DND-41 (cell line): ENCODE measurements around the gene LTB4R.

Experiments
- ATAC-seq: fragments of 200-7000 bp; cut with Tn5 transposase; 3 replicates; pipeline ENCODE4 v1.9.1; 2021; ENCODE audit warnings: low read depth; ENCODE audit not compliant: insufficient read depth
- DNase-seq: peaks from one replicate; pipeline ENCODE4 v3.0.0-alpha.2; 2020
- H2AFZ ChIP-seq: 2 replicates; pipeline ENCODE4 v1.6.0; 2012; ENCODE audit warnings: low read depth, low read length
- H3K27ac ChIP-seq: 2 replicates; pipeline ENCODE4 v1.5.1; 2012; ENCODE audit warnings: low read length, inconsistent platforms
- H3K27me3 ChIP-seq: fragments of 200-600 bp; sonication (generic); 2 replicates; pipeline ENCODE4 v1.6.0; 2012; ENCODE audit warnings: low read length, mild to moderate bottlenecking, inconsistent platforms; ENCODE audit not compliant: insufficient read depth, poor library complexity
- H3K36me3 ChIP-seq: 2 replicates; pipeline ENCODE4 v1.5.1; 2012; ENCODE audit warnings: low read length, inconsistent platforms; ENCODE audit not compliant: insufficient read depth
- H3K4me1 ChIP-seq: 2 replicates; pipeline ENCODE4 v1.5.1; 2012; ENCODE audit warnings: mild to moderate bottlenecking, low read length; ENCODE audit not compliant: insufficient read depth
- H3K4me2 ChIP-seq: 2 replicates; pipeline ENCODE4 v1.6.0; 2012; ENCODE audit warnings: mild to moderate bottlenecking, moderate library complexity, low read length, inconsistent platforms; ENCODE audit not compliant: insufficient read depth
- H3K4me3 ChIP-seq, 2 experiments: fragments of 200-600 bp in 1 of 2; shearing (Covaris generic) in 1 of 2; 2 replicates each; pipeline ENCODE4 v1.5.1; 2012 to 2016; ENCODE audit warnings: inconsistent platforms in 2 of 2, low read length in 2 of 2, mild to moderate bottlenecking in 2 of 2, low read depth in 1 of 2, moderate library complexity in 1 of 2
- H3K79me2 ChIP-seq: 2 replicates; pipeline ENCODE4 v1.6.0; 2012; ENCODE audit warnings: low read length, inconsistent platforms; ENCODE audit not compliant: insufficient read depth
- H3K9ac ChIP-seq: 2 replicates; pipeline ENCODE4 v1.6.0; 2012; ENCODE audit warnings: low read depth, mild to moderate bottlenecking, inconsistent platforms, low read length, moderate library complexity
- H3K9me3 ChIP-seq: 2 replicates; pipeline ENCODE4 v1.5.1; 2012; ENCODE audit warnings: low read length, moderate library complexity, mild to moderate bottlenecking, inconsistent platforms; ENCODE audit not compliant: insufficient read depth, severe bottlenecking
- H4K20me1 ChIP-seq: 2 replicates; pipeline ENCODE4 v1.6.0; 2012; ENCODE audit warnings: low read length; ENCODE audit not compliant: insufficient read depth
- CTCF ChIP-seq: IDR thresholded peaks from 2 replicates; pipeline ENCODE4 v1.5.1; 2012; ENCODE audit warnings: borderline replicate concordance, low read length, moderate library complexity, mild to moderate bottlenecking; ENCODE audit not compliant: poor library complexity, severe bottlenecking; ENCODE audit errors: extremely low read depth
- EZH2 ChIP-seq: IDR thresholded peaks from 3 replicates; pipeline ENCODE4 v1.6.1; 2012; ENCODE audit warnings: borderline replicate concordance, low read depth, mild to moderate bottlenecking, moderate library complexity, low read length, inconsistent platforms; ENCODE audit not compliant: severe bottlenecking

The LTB4R gene

GRCh38 chr14:24321212-24321975 is 10.1 kb downstream of the LTB4R start:
- H3K9ac ChIP-seq, result no peak overlapping the region
- no peak overlapping the region for H2AFZ ChIP-seq
- no peak for TF ChIP-seq EZH2
- no peak overlapping the region for H3K27ac ChIP-seq
- no peaks in the 10 kb centered on the region for H3K79me2 ChIP-seq
- DNase-seq (no peak), ATAC-seq (no peak)
- H3K4me1 ChIP-seq, result no peaks in the 10 kb centered on the region
- H3K27me3 ChIP-seq, result no peaks in the 10 kb centered on the region
- H4K20me1 ChIP-seq, result no peaks in the 10 kb centered on the region
- no peaks in the 10 kb centered on the region for H3K9me3 ChIP-seq
- H3K4me3 ChIP-seq, result no peak overlapping the region
- no peak overlapping the region for H3K4me2 ChIP-seq
- no peaks in the 10 kb centered on the region for H3K36me3 ChIP-seq

GRCh38 chr14:24322672-24323071 is 11.4 kb downstream of the LTB4R start:
- Histone ChIP-seq H3K27ac (no peak overlapping the region), H3K9ac (no peak overlapping the region), H3K36me3 (no peaks in the 10 kb centered on the region), H4K20me1 (no peaks in the 10 kb centered on the region), H3K79me2 (no peaks in the 10 kb centered on the region), H3K27me3 (no peaks in the 10 kb centered on the region), H3K9me3 (no peaks in the 10 kb centered on the region), H3K4me1 (peaks cover 6% of the 10 kb centered on the region; the same call in 1 of the 2 replicates), H3K4me3 (no peak overlapping the region), H3K4me2 (no peak overlapping the region), H2AFZ (no peak overlapping the region)
- ATAC-seq (no peak), DNase-seq (no peak)
- no peak for TF ChIP-seq CTCF

GRCh38 chr14:24323341-24323740 is 12.0 kb downstream of the LTB4R start:
- H3K9ac ChIP-seq, result no peak overlapping the region
- TF ChIP-seq EZH2 (no peak), CTCF (no peak)

GRCh38 chr14:24324024-24324423 is 12.7 kb downstream of the LTB4R start:
- Histone ChIP-seq H3K4me3 (no peak overlapping the region), H3K36me3 (no peaks in the 10 kb centered on the region), H3K79me2 (no peaks in the 10 kb centered on the region), H3K9ac (no peak overlapping the region), H3K4me2 (no peak overlapping the region), H4K20me1 (no peaks in the 10 kb centered on the region), H3K27me3 (no peaks in the 10 kb centered on the region), H2AFZ (no peak overlapping the region), H3K4me1 (peaks cover 6% of the 10 kb centered on the region; the same call in 1 of the 2 replicates), H3K27ac (no peak overlapping the region), H3K9me3 (no peaks in the 10 kb centered on the region)
- TF ChIP-seq CTCF, result no peak
- TF ChIP-seq EZH2, result no peak
- DNase-seq, result no peak
- no peak for ATAC-seq

More at GRCh38 chr14:24323341-24323740, 12.0 kb downstream of the LTB4R start:
- Histone ChIP-seq H3K79me2 (no peaks in the 10 kb centered on the region), H4K20me1 (no peaks in the 10 kb centered on the region), H3K4me2 (no peak overlapping the region), H3K4me3 (no peak overlapping the region), H3K4me1 (peaks cover 6% of the 10 kb centered on the region; the same call in 1 of the 2 replicates), H3K36me3 (no peaks in the 10 kb centered on the region), H3K27me3 (no peaks in the 10 kb centered on the region), H3K27ac (no peak overlapping the region), H2AFZ (no peak overlapping the region), H3K9me3 (no peaks in the 10 kb centered on the region)
- no peak for ATAC-seq
- DNase-seq, result no peak
